Right lobe of liver (tissue), 6 donors: ENCODE data around the gene LCN1. TPM values are rescaled to one million over a fixed set of nuclear protein-coding genes. Genes with fewer than 3 reads are reported as not detected.

Experiments used
- ATAC-seq, 4 donors: fragments of 200-7000 bp; cut with Tn5 transposase; one replicate each; pipeline ENCODE4 v1.9.1; 2020; ENCODE audit warnings: mild to moderate bottlenecking in 4 of 4, moderate library complexity in 4 of 4
- DNase-seq, 3 donors: peaks; one replicate each; pipeline ENCODE4 v3.0.0-alpha.2; 2020
- H3K27ac ChIP-seq, 3 donors: fragments of 200-600 bp; one replicate each; pipeline ENCODE4 v1.8.0; 2022
- H3K27me3 ChIP-seq, 2 donors: fragments of 200-600 bp; one replicate each; pipeline ENCODE4 v1.8.0; 2022
- H3K36me3 ChIP-seq, 4 donors: fragments of 200-600 bp; sonication (generic) in 1 of 4; one replicate each; pipeline versions ENCODE4 v1.5.1 to v1.8.0; 2017 to 2022; ENCODE audit warnings: control low read depth in 1 of 4
- H3K4me1 ChIP-seq, 4 donors: fragments of 200-600 bp; sonication (generic) in 1 of 4; one replicate each; pipeline versions ENCODE4 v1.5.1 to v1.8.0; 2017 to 2022; ENCODE audit warnings: control low read depth in 1 of 4
- H3K4me3 ChIP-seq, 3 donors: fragments of 200-600 bp; one replicate each; pipeline ENCODE4 v1.8.0; 2022
- H3K9me3 ChIP-seq, 4 donors: fragments of 200-600 bp; sonication (generic) in 1 of 4; one replicate each; pipeline versions ENCODE4 v1.5.1 to v1.8.0; 2017 to 2022; ENCODE audit warnings: control low read depth in 1 of 4
- CTCF ChIP-seq, 4 donors: fragments of 200-600 bp in 3 of 4; fragments of 450-650 bp in 1 of 4; IDR thresholded peaks; one replicate each; pipeline versions ENCODE4 v1.5.1 to v1.8.0; 2016 to 2022; ENCODE audit warnings: antibody characterized with exemption in 4 of 4, mild to moderate bottlenecking in 2 of 4
- POLR2A ChIP-seq: fragments of 450-650 bp; IDR thresholded peaks from one replicate; pipeline ENCODE4 v1.6.1; 2017; ENCODE audit warnings: antibody characterized with exemption, mild to moderate bottlenecking
- WGBS: methylation state at CpG from one replicate; pipeline ENCODE4 v1.1.6; 2018; ENCODE audit warnings: low coverage, low lambda C conversion rate; ENCODE audit not compliant: insufficient coverage; ENCODE audit errors: missing lambda C conversion rate; 5-methylcytosine and 5-hydroxymethylcytosine counted together
- intact Hi-C, 2 donors: fragments of 100-400 bp; cut with DNase I; formaldehyde crosslinking; loops; one replicate each; pipeline versions ENCODE4 v1.11.2 to v1.14.1; 2022
- total RNA-seq, 6 experiments: library from RNA; depleted of rRNA in 2 of 6; stranded (reverse); fragments of >200 nt in 2 of 6; fragmentation: NEBNext Ultra II Directional in 3 of 6; extraction: Animal tissue kit (Norgen Biotek cat#: 25700) in 3 of 6; gene quantifications; one replicate each; pipeline versions ENCODE4 v1.1.0 to v1.2.4, GENCODE V29; 2016 to 2023
- donor health status: DM: no; HTN: yes; CAD: no.
- donor health status: DM: no; HTN: no; CAD: no.
- donor health status: DM: no; HTN: no; CAD: no.
- donor health status: DM: no; HTN: yes; CAD: no.
- donor health status: DM: no; HTN: yes; CAD: no.

Gene LCN1
- total RNA-seq, 6 experiments from 2014 or later, result not detected

DNA sequence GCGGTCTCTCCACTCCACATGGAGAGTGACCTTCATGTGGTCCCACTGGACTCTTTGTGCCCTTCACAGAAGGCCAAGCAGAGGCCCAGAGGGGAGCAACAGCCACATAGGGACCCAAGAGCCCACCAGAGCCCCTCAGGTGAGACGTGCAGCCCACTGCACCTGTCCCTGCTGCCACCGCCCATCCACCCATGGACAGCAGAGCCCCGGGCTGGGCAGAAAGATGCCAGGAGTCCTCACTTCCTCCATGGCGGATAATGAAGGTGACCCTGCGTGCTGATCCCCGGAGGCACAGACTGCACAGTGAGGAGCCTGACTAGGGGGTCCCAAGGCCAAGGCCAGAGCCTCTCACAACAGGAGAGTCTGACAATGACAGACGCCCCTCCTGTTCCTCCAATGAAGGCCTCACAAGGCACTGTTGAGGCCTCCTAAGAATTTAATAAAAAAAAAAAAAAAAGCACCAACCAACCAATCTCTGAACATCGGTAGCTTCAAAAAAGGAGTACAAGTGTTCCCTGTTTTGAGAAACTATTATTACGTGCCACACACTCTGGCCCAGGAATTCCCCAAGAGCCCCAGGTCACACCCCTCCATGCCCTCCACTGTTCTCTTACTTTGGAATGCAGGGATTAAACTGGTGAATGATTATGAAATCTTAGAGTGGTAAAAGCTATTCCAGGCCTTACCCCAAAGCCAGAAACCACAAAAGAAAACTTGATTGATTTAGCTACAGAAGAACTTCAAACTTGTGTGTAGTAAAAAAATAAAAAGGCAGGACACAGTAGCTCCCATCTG is 44.5 kb upstream of the LCN1 start:
- no peaks in the 10 kb centered on the region for H3K36me3 ChIP-seq
- DNase-seq (no peak), ATAC-seq (no peak)
- no peaks in the 10 kb centered on the region for H3K27me3 ChIP-seq
- TF ChIP-seq POLR2A (no peak), CTCF (IDR thresholded peaks at IDR 0.05) (no peak)
- H3K9me3 ChIP-seq, result no peaks in the 10 kb centered on the region
- peaks cover 0 to 3% (median 0%) of the 10 kb centered on the region in 4 donors for H3K4me1 ChIP-seq
- H3K4me3 ChIP-seq, result no peak overlapping the region
- 62% methylated on average over 7 of the region's 10 CpGs for WGBS
- H3K27ac ChIP-seq, result no peak overlapping the region
- intact Hi-C loops, result no loop called here

GRCh38 chr9:135478191-135478590 is 43.0 kb upstream of the LCN1 start:
- TF ChIP-seq CTCF (IDR thresholded peaks at IDR 0.05), result no peak
- TF ChIP-seq POLR2A, result no peak
- no peaks in the 10 kb centered on the region for H3K9me3 ChIP-seq
- no peaks in the 10 kb centered on the region for H3K27me3 ChIP-seq
- DNase-seq, result no peak
- peaks cover 0 to 3% (median 0%) of the 10 kb centered on the region in 4 donors for H3K4me1 ChIP-seq
- no peak for ATAC-seq
- H3K4me3 ChIP-seq, result no peak overlapping the region
- H3K27ac ChIP-seq, result no peak overlapping the region
- 79% methylated on average over 8 of the region's 10 CpGs for WGBS
- intact Hi-C loops, result no loop called here
- no peaks in the 10 kb centered on the region for H3K36me3 ChIP-seq

GRCh38 chr9:135478829-135479468 is 42.3 kb upstream of the LCN1 start:
- peak; percentile 77 to 83 (median 78) for ATAC-seq
- H3K4me1 ChIP-seq, result peaks cover 0 to 3% (median 0%) of the 10 kb centered on the region in 4 donors
- H3K4me3 ChIP-seq, result peak overlapping the region; percentile 60 to 62 (median 62)
- peak; percentile 40 to 73 (median 70) for DNase-seq
- no peaks in the 10 kb centered on the region for H3K27me3 ChIP-seq
- WGBS, result 3% methylated on average over 11 of the region's 64 CpGs
- intact Hi-C loops, result no loop called here
- H3K27ac ChIP-seq, result peak overlapping the region in 2 of 3 donors; percentile 61 to 65
- H3K36me3 ChIP-seq, result peaks cover 0 to 2% (median under 1%) of the 10 kb centered on the region in 4 donors
- H3K9me3 ChIP-seq, result no peaks in the 10 kb centered on the region
- TF ChIP-seq POLR2A (peak; percentile 35), CTCF (IDR thresholded peaks at IDR 0.05) (peak in 2 of 4 donors; percentile 16 to 19)

DNA sequence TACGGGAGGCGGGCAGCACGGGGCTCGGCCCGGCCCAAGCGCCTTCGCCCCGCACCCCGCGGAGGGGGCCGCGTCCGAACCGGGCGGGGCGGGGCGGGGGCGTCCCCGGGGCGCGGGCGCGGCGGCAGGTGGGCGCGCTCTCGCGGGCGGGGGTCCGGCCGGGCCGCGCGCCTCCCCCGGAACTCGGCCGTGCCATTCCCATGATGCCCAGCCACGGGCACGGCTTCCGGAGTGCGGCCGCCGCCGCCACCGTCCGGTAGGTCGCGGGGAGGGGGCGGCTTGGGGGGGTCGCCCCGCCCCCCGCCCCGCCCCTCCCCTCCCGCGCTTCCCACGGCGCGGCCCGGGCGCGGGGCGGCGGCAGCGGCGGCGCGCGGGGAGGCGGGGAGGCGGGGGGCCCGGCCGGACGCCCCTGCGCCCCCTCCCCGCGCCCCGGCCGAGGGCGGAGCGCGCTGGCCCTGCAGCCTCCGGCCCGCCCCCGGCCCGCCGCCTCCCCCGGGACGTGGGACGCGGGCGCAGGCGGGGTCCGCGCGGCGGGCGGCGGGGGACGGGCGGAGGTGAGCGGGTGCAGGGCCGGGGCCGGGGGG is 41.7 kb upstream of the LCN1 start, which contains the start of gene PPP1R26:
Gene PPP1R26, plus strand, starts transcription at position 314 of the 584 bp plus-strand sequence. CDS start 4,729 bp downstream, outside the sequence.
- ATAC-seq (peak; percentile 22 to 49 (median 38)), DNase-seq (no peak)
- Histone ChIP-seq H3K4me1 (peaks cover 0 to 3% (median 0%) of the 10 kb centered on the region in 4 donors), H3K27ac (peak within 1 kb of the TSS in 2 of 3 donors; percentile 61 to 65), H3K9me3 (no peaks in the 10 kb centered on the region), H3K4me3 (peak within 1 kb of the TSS; percentile 62 to 84 (median 71)), H3K36me3 (peaks cover 0 to 8% (median 2%) of the 10 kb centered on the region in 4 donors), H3K27me3 (no peaks in the 10 kb centered on the region)
- WGBS, result no CpG with 5 or more reads among the region's 103 CpGs
- TF ChIP-seq CTCF (IDR thresholded peaks at IDR 0.05) (no peak), POLR2A (no peak)
- intact Hi-C loops, result no loop called here
